ENCODE results near the gene PIKFYVE. TPM values are rescaled to one million over a fixed set of nuclear protein-coding genes. Genes with fewer than 3 reads are reported as not detected.
A peak's percentile ranks its signal among the peaks of the same experiment; 100 is the strongest.

The PIKFYVE gene
- total RNA-seq, 1 donor from 2014 or later = 19.5 TPM

DNA sequence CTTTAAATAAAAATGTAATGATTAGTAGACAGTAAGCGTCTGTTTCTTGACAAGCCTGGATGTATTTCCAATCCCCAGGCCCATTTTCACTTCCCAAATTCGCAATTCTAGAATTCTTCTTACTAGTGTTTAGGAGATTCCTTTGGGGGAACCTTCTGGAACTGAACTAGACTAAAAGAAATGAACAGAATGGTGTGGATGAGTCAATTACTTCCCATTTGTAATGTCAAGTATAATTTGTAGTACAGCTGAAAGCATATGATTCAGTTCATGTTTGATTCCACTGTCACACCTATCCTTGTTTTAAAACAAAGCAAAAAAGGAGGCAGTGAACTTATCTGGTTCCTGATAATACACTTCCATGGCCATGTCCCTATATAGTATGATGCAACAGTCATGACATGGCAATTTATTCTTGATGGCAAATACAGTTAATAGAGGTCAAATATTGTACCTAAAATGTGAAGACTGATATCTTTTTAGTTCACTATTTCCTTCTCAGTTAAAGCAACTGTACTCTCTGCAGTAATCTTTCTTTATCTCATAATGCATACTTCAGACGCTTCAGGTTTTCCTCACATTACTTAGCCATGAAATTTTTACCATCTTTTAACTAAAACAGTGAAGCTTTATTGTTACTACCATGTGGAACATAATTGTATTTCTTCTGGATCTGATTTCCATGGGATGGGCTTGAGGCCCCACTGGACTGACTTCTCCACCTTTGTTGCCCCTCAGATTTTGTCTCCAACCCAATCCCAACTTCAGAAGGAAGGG, 13.2 kb upstream of the PIKFYVE start:
- H3K27me3 ChIP-seq (ENCODE audit: control insufficient read depth, insufficient read depth, low read length) = no peaks in the 10 kb centered on the region
- FAIRE-seq (no peak), DNase-seq (ENCODE audit: low read depth) (peak; percentile 22)
- peak overlapping the region; percentile 66 for H3K4me3 ChIP-seq (ENCODE audit: low read depth, low read length)
- TF ChIP-seq, protein P1, sequence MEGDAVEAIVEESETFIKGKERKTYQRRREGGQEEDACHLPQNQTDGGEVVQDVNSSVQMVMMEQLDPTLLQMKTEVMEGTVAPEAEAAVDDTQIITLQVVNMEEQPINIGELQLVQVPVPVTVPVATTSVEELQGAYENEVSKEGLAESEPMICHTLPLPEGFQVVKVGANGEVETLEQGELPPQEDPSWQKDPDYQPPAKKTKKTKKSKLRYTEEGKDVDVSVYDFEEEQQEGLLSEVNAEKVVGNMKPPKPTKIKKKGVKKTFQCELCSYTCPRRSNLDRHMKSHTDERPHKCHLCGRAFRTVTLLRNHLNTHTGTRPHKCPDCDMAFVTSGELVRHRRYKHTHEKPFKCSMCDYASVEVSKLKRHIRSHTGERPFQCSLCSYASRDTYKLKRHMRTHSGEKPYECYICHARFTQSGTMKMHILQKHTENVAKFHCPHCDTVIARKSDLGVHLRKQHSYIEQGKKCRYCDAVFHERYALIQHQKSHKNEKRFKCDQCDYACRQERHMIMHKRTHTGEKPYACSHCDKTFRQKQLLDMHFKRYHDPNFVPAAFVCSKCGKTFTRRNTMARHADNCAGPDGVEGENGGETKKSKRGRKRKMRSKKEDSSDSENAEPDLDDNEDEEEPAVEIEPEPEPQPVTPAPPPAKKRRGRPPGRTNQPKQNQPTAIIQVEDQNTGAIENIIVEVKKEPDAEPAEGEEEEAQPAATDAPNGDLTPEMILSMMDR (IDR thresholded peaks at IDR 0.05; ENCODE audit: insufficient read depth, low read length, severe bottlenecking) = no peak
- H3K36me3 ChIP-seq (ENCODE audit: control insufficient read depth, insufficient read depth, low read length) = peaks cover 10% of the 10 kb centered on the region

DNA sequence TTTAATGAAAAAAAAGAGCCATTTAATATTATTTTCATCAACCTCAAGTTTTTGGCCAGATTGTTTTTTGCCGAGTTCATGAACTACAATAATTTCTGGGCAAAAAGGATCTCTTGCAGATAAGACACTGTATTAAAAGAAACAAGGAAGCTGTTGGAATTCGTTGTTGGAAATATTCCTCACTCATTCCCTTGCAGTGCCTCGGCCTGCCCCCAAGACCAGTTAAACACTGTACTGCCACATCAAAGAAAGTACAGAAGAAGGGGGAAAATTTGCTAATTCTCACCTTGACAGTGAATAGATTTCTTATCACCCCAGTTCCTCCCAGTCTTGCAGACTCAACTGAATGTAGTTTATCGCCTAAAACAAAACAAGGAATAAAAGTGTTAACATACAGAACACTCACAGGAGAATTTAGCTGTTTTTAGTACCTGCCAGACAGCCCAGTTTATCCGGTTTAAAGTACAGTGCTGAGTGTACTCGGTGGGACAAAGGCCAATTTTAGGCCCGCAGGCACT, 12.4 kb upstream of the PIKFYVE start:
- peak overlapping the region; percentile 66 for H3K4me3 ChIP-seq (ENCODE audit: low read depth, low read length)
- no peak for FAIRE-seq
- peak; percentile 6 for DNase-seq (ENCODE audit: low read depth)
- no peaks in the 10 kb centered on the region for H3K27me3 ChIP-seq (ENCODE audit: control insufficient read depth, insufficient read depth, low read length)
- TF ChIP-seq, protein P1 (IDR thresholded peaks at IDR 0.05; ENCODE audit: insufficient read depth, low read length, severe bottlenecking) = no peak
- H3K36me3 ChIP-seq (ENCODE audit: control insufficient read depth, insufficient read depth, low read length) = peaks cover 6% of the 10 kb centered on the region

DNA sequence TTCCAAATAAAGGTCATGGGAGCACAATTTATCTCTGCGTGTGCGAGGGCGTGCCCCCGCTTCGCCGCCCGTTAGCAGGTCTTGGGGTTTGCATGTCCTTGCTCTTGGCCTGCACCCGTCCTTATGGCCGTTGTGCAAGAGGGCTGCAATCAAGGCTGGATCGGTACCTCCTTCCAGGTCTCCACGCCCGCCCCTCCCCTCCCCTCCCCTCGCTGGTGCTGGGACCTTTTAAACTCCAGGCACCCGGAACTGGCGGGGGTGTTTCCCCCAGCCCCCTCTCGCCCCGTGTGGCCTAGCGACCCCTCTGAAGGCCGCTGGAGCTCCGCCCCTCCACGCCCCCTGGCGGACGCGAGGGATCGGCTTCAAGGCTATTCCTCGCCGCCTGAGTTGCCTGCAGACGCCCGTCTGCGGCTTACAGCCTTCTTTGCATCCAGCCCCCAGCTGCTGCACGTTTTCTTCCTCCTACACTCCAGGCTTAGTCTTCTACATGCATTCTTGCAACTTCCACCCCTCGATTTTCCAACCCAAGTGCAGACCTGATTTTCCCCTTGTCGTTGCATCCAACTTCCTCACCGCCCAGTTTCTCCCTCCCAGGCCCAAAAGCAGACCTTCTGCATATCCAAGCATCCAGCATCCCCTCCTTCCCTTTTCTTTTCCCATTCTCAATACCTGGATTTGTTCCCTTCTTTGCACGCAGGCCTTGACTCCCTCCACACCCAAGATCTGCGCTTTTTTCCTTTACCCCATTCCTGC, 11.8 kb upstream of the PIKFYVE start:
- FAIRE-seq = no peak

DNA sequence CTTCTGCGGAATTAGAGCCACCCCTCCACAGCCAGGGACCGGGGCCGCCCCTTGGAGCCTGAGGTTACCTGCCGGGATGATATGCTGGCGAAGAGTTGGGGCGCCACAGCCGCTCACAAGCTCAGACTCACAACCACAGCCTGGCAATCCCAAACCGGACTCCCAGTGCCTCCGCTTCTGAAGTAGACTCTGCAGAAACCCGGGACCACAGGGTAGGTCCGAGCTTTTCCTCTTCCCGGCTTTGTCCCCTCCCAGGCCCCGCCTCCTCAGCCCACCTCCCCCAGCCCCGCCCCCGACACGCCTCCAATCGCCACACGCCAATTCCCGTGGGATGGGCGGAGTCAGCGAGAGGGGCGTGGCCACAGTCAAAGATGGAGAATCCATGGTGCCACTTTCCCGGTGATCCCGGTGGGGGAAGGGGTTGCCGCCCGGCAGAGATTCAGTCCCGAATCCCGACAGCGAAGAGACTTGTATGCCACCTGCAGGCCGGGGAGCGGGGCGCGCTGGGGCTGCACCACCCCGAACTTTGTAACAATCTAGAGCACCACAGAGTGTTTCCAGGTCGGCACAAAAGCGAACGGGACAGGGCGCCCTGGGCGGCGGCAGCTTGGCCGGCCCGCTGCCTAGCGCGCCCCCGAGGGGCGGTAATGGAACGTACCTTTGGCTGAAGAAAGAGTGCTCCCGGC, 11.0 kb upstream of the PIKFYVE start, which contains the start of gene IDH1:
TSS of gene IDH1 (minus strand) at position 201 of the 686 bp plus-strand sequence. CDS start 3,520 bp downstream, outside the sequence.
- FAIRE-seq = no peak

More for the DNA sequence above, 11.8 kb upstream of the PIKFYVE start:
- Histone ChIP-seq H3K4me3 (ENCODE audit: low read depth, low read length) (peak overlapping the region; percentile 66), H3K27me3 (ENCODE audit: control insufficient read depth, insufficient read depth, low read length) (no peaks in the 10 kb centered on the region), H3K36me3 (ENCODE audit: control insufficient read depth, insufficient read depth, low read length) (peaks cover 4% of the 10 kb centered on the region)
- peak; percentile 59 for DNase-seq (ENCODE audit: low read depth)
- TF ChIP-seq, protein P1 (IDR thresholded peaks at IDR 0.05; ENCODE audit: insufficient read depth, low read length, severe bottlenecking) = peak; percentile 87

DNA sequence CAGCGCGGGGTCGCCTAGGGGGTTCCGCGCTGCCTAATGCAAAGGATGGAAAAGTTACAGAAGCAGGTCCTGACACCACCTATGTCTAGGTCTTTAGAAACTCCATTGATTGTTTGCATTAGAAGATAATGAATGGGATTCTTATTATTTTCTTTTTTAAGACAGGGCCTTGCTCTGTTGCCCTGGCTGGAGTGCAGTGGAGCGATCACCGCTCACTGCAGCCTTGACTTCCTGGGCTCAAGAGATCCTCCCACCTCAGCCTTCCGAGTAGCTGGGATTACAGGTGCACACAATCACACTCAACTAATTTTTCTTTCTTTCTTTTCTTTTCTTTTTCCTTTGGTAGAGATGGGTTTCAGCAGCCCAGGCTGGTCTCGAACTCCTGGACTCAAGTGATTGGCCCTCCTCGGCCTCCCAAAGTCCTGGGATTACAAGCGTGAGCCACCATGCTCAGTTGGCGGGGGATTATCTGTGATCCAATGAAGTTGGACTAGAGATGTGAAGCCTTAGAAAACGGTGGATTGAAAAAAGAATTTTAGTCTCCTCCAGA, 10.4 kb upstream of the PIKFYVE start:
- Histone ChIP-seq H3K36me3 (ENCODE audit: control insufficient read depth, insufficient read depth, low read length) (peaks cover 3% of the 10 kb centered on the region), H3K27me3 (ENCODE audit: control insufficient read depth, insufficient read depth, low read length) (no peaks in the 10 kb centered on the region), H3K4me3 (ENCODE audit: low read depth, low read length) (peak overlapping the region; percentile 66)
- TF ChIP-seq, protein P1 (IDR thresholded peaks at IDR 0.05; ENCODE audit: insufficient read depth, low read length, severe bottlenecking) = no peak
- DNase-seq (ENCODE audit: low read depth) (no peak), FAIRE-seq (no peak)

More for the DNA sequence above, 11.0 kb upstream of the PIKFYVE start, which contains the start of gene IDH1:
- H3K27me3 ChIP-seq (ENCODE audit: control insufficient read depth, insufficient read depth, low read length) = no peaks in the 10 kb centered on the region
- H3K4me3 ChIP-seq (ENCODE audit: low read depth, low read length) = peak within 1 kb of the TSS; percentile 66
- TF ChIP-seq, protein P1 (IDR thresholded peaks at IDR 0.05; ENCODE audit: insufficient read depth, low read length, severe bottlenecking) = peak; percentile 55
- peak; percentile 82 for DNase-seq (ENCODE audit: low read depth)
- peaks cover 3% of the 10 kb centered on the region for H3K36me3 ChIP-seq (ENCODE audit: control insufficient read depth, insufficient read depth, low read length)
